A673 (cell line): ENCODE data around the gene CCDC27. TPM values are rescaled to one million over a fixed set of nuclear protein-coding genes. Genes with fewer than 3 reads are reported as not detected.
A peak's percentile ranks its signal among the peaks of the same experiment; 100 is the strongest.

Experiments used
- BruUV-seq: library from RNA; stranded (reverse); fragments of 400-500 nt; replicated peaks from 2 replicates; lab custom pipeline; 2021; lab: Mats Ljungman, UMichigan
- CTCF ChIA-PET: fragments of 300-600 bp; sonication (Branson Sonifier 250); formaldehyde crosslinking; loops from one replicate; lab custom pipeline; 2022; ENCODE audit warnings: antibody characterized with exemption; lab: Charles Lee
- POLR2A ChIA-PET: fragments of 300-600 bp; sonication (Branson Sonifier 250); formaldehyde crosslinking; loops from one replicate; lab custom pipeline; 2022; ENCODE audit warnings: antibody characterized with exemption; ENCODE audit not compliant: low non-redundant PET; lab: Charles Lee
- DNase-seq: peaks from one replicate; pipeline ENCODE4 v3.0.0-alpha.2; 2015; ENCODE audit warnings: low spot score
- H3K27ac ChIP-seq: fragments of 200-600 bp; sonication (generic); 2 replicates; pipeline ENCODE4 v1.5.1; 2016; ENCODE audit warnings: mixed run types, low read depth, mild to moderate bottlenecking, mixed read lengths, antibody characterized with exemption, low read length; ENCODE audit not compliant: poor library complexity, severe bottlenecking
- H3K27me3 ChIP-seq: fragments of 200-600 bp; sonication (generic); replicated peaks from 2 replicates; pipeline ENCODE4 v1.6.1; 2017; ENCODE audit warnings: mixed run types, low read depth, mild to moderate bottlenecking, mixed read lengths, antibody characterized with exemption, low read length; ENCODE audit not compliant: insufficient read depth, poor library complexity
- H3K36me3 ChIP-seq: fragments of 200-600 bp; sonication (generic); 2 replicates; pipeline ENCODE4 v1.6.1; 2016; ENCODE audit warnings: mixed run types, mild to moderate bottlenecking, mixed read lengths, antibody characterized with exemption, low read length; ENCODE audit not compliant: insufficient read depth, poor library complexity, severe bottlenecking
- H3K4me1 ChIP-seq: fragments of 200-600 bp; sonication (generic); 2 replicates; pipeline ENCODE4 v1.6.1; 2017; ENCODE audit warnings: mixed run types, mild to moderate bottlenecking, mixed read lengths, antibody characterized with exemption, low read length; ENCODE audit not compliant: insufficient read depth, poor library complexity, severe bottlenecking
- H3K4me3 ChIP-seq: fragments of 200-600 bp; sonication (generic); 2 replicates; pipeline ENCODE4 v1.5.1; 2016; ENCODE audit warnings: low read depth, mixed run types, mild to moderate bottlenecking, mixed read lengths, low read length; ENCODE audit not compliant: poor library complexity, severe bottlenecking
- H3K9me3 ChIP-seq: fragments of 200-600 bp; sonication (generic); 2 replicates; pipeline ENCODE4 v1.6.1; 2016; ENCODE audit warnings: mixed run types, low read depth, mild to moderate bottlenecking, mixed read lengths, antibody characterized with exemption, low read length; ENCODE audit not compliant: poor library complexity, severe bottlenecking
- EZH2 ChIP-seq: fragments of 200-600 bp; sonication (generic); IDR thresholded peaks from 2 replicates; pipeline ENCODE4 v1.6.1; 2017; ENCODE audit warnings: borderline replicate concordance, low read depth, mild to moderate bottlenecking, mixed read lengths, antibody characterized with exemption, low read length; ENCODE audit not compliant: poor library complexity, severe bottlenecking
- intact Hi-C: fragments of 100-400 bp; cut with micrococcal nuclease; formaldehyde crosslinking; loops from one replicate; pipeline ENCODE4 v1.10.0; 2022; ENCODE audit not compliant: unreplicated experiment
- total RNA-seq: library from RNA; stranded (reverse); gene quantifications from 2 replicates; pipeline ENCODE4 v1.2.3, GENCODE V29; 2021
- TF ChIP-seq, protein P1 (sequence below): fragments of 300-800, 200-600 bp; sonication (generic); conservative IDR thresholded peaks from 2 replicates; pipeline ENCODE4 v1.5.1; 2017; ENCODE audit warnings: low read depth, mild to moderate bottlenecking, antibody characterized with exemption, low read length, moderate library complexity, mixed read lengths

CCDC27 gene
- total RNA-seq, 1 experiment from 2014 or later = not detected

DNA sequence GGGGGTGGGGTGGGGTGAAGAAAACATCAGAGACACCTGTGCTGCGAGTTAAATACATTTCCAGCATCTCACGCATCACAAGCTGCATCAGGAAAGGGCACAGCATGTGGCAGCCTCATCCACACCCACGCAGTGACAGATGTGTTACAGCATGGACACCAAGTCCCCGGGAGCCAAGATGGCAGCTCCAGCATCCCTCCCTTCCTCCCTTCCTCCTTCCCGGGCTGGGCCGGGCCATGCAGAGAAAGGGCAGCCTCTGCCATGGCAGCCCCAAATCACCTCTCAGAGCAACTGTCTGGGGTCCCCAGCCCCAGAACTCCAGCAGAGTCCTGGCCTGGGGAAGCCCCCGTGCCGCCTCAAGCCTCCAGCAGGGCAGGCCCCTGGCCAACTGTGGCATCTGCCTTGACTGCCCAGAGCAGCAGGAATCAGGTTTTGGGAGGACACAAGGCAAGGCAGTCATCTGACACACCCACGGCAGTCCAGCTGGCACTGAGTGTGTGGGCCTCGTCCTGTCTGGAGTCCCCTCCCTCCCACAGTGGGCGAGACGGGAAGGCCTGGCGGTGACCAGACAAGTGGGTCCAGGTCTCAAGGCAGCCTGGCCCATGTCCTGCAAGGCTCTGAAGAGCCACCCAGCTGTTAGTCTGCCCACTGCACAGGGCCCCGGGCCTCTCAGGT is 26.5 kb downstream of the CCDC27 start:
- Histone ChIP-seq H3K27me3 (no peaks in the 10 kb centered on the region), H3K36me3 (peaks cover 49% of the 10 kb centered on the region), H3K4me3 (no peak overlapping the region), H3K9me3 (no peaks in the 10 kb centered on the region), H3K4me1 (no peaks in the 10 kb centered on the region), H3K27ac (peak overlapping the region; percentile 30)
- no TSS peak for BruUV-seq
- peak; percentile 65 for DNase-seq
- ChIA-PET POLR2A (no interaction called here), CTCF (no interaction called here)
- TF ChIP-seq, protein P1, sequence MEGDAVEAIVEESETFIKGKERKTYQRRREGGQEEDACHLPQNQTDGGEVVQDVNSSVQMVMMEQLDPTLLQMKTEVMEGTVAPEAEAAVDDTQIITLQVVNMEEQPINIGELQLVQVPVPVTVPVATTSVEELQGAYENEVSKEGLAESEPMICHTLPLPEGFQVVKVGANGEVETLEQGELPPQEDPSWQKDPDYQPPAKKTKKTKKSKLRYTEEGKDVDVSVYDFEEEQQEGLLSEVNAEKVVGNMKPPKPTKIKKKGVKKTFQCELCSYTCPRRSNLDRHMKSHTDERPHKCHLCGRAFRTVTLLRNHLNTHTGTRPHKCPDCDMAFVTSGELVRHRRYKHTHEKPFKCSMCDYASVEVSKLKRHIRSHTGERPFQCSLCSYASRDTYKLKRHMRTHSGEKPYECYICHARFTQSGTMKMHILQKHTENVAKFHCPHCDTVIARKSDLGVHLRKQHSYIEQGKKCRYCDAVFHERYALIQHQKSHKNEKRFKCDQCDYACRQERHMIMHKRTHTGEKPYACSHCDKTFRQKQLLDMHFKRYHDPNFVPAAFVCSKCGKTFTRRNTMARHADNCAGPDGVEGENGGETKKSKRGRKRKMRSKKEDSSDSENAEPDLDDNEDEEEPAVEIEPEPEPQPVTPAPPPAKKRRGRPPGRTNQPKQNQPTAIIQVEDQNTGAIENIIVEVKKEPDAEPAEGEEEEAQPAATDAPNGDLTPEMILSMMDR = no peak
- TF ChIP-seq EZH2 = no peak
- intact Hi-C loops = no loop called here

DNA sequence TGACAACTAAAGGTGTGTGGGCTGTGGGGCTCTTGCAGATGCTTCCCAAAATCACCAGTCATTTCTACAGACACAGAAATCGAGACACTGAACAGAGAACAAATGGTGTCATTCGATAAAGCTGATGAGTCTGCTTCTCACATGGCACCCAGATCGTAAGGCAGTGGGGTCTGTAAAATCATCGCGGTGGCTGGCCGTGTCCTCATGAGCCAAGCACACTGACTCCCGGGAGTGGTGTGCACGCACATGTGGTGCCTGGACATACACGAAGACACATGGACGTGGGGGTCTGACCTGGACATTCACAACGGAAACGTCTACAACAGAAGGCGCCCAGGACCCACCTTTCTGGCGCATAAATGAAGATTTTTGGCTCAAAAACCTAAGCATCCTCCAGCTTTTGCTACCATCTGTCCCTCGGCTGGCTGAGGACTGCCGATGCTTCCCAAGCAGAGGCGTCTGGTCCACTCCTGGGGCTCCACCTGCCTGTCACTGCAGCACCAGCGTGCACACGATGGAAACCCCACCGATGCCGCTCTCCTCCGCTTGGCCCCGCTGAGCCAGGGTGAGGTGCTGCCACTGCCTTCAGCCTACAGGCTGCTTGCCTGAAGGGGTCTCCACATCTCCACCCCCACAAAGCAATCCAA is 27.1 kb downstream of the CCDC27 start:
- Histone ChIP-seq H3K27me3 (no peaks in the 10 kb centered on the region), H3K4me3 (no peak overlapping the region), H3K36me3 (peaks cover 55% of the 10 kb centered on the region), H3K27ac (no peak overlapping the region), H3K9me3 (no peaks in the 10 kb centered on the region), H3K4me1 (no peaks in the 10 kb centered on the region)
- intact Hi-C loops = no loop called here
- TF ChIP-seq EZH2 = no peak
- TF ChIP-seq, protein P1 = no peak
- no TSS peak for BruUV-seq
- ChIA-PET CTCF (no interaction called here), POLR2A (no interaction called here)
- DNase-seq = no peak

DNA sequence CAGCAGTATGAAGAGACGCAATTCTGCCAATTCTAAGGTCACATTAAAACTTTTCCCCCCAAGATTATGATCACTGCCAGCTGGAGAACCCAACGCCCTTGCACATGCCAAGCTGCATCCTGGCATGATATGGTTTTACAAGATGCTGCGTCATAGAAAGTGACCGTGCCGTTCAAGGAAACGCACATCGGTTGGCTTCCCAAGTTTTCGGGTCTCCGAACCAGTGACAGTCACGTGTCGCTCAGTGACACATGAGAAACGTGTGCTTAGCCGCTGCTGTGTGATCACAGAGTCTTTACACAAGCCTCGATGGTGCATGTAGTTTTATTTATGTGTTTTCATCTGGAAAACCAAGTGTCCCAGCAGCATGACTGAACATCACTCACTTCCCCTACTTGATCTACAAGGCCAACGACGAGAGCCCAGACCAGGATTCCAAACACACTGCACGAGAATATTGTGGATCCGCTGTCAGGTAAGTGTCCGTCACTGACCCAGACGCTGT is 27.7 kb downstream of the CCDC27 start:
- DNase-seq = no peak
- Histone ChIP-seq H3K4me3 (no peak overlapping the region), H3K4me1 (no peaks in the 10 kb centered on the region), H3K36me3 (peaks cover 61% of the 10 kb centered on the region), H3K27me3 (no peaks in the 10 kb centered on the region), H3K27ac (no peak overlapping the region), H3K9me3 (no peaks in the 10 kb centered on the region)
- ChIA-PET POLR2A (no interaction called here), CTCF (no interaction called here)
- intact Hi-C loops = no loop called here
- BruUV-seq = no TSS peak
- TF ChIP-seq, protein P1 = no peak
- TF ChIP-seq EZH2 = no peak
